HG03520 (cell line): ENCODE results near the gene PRICKLE2.

Experiments used
- ATAC-seq: cut with Tn5 transposase; IDR thresholded peaks from one replicate; pipeline ENCODE4 v1.9.1; 2021; ENCODE audit warnings: mild to moderate bottlenecking, moderate library complexity; ENCODE audit not compliant: unreplicated experiment

The PRICKLE2 gene

GRCh38 chr3:64222501-64223111 is 2.7 kb downstream of the PRICKLE2 start:
- ATAC-seq, result no peak

GRCh38 chr3:64221571-64222257 is 3.6 kb downstream of the PRICKLE2 start:
- no peak for ATAC-seq

GRCh38 chr3:64220161-64220914 is 4.9 kb downstream of the PRICKLE2 start:
- no peak for ATAC-seq

- no peak for ATAC-seq
These were observed 6.5 kb downstream of the PRICKLE2 start for GRCh38 chr3:64218746-64219145.

GRCh38 chr3:64218329-64218728 is 6.9 kb downstream of the PRICKLE2 start:
- ATAC-seq, result no peak

- ATAC-seq, result no peak
These were observed 8.8 kb downstream of the PRICKLE2 start for GRCh38 chr3:64216274-64217147.

- no peak for ATAC-seq
These were observed 9.7 kb downstream of the PRICKLE2 start for GRCh38 chr3:64215559-64215958.

- ATAC-seq, result no peak
These were observed 10.2 kb downstream of the PRICKLE2 start for GRCh38 chr3:64215103-64215502.

- ATAC-seq, result no peak
These were observed 10.8 kb downstream of the PRICKLE2 start for GRCh38 chr3:64214381-64215018.

- no peak for ATAC-seq
These were observed 11.3 kb downstream of the PRICKLE2 start for GRCh38 chr3:64213962-64214379.

- ATAC-seq, result no peak
These were observed 11.9 kb downstream of the PRICKLE2 start for GRCh38 chr3:64213224-64213878.

GRCh38 chr3:64209866-64210621 is 15.2 kb downstream of the PRICKLE2 start:
- no peak for ATAC-seq

GRCh38 chr3:64207289-64208080 is 17.8 kb downstream of the PRICKLE2 start:
- no peak for ATAC-seq

- no peak for ATAC-seq
These were observed 21.0 kb downstream of the PRICKLE2 start for GRCh38 chr3:64203969-64204908.

- no peak for ATAC-seq
These were observed 22.1 kb downstream of the PRICKLE2 start for GRCh38 chr3:64203216-64203615.

- no peak for ATAC-seq
These were observed 25.3 kb downstream of the PRICKLE2 start for GRCh38 chr3:64199932-64200331.

- no peak for ATAC-seq
These were observed 28.9 kb downstream of the PRICKLE2 start for GRCh38 chr3:64196236-64196929.
